NCI-H2171 (cell line): Measurements from ENCODE around the gene GCLC.
"Not testable (repeated sequence)": the region's sequence is repeated elsewhere in the genome, so short reads cannot be mapped to it uniquely, and the experiment has no call there.

Experiments used
- DNase-seq: peaks from one replicate; lab custom pipeline; 2025; lab: John Stamatoyannopoulos, UW

Gene GCLC

DNA sequence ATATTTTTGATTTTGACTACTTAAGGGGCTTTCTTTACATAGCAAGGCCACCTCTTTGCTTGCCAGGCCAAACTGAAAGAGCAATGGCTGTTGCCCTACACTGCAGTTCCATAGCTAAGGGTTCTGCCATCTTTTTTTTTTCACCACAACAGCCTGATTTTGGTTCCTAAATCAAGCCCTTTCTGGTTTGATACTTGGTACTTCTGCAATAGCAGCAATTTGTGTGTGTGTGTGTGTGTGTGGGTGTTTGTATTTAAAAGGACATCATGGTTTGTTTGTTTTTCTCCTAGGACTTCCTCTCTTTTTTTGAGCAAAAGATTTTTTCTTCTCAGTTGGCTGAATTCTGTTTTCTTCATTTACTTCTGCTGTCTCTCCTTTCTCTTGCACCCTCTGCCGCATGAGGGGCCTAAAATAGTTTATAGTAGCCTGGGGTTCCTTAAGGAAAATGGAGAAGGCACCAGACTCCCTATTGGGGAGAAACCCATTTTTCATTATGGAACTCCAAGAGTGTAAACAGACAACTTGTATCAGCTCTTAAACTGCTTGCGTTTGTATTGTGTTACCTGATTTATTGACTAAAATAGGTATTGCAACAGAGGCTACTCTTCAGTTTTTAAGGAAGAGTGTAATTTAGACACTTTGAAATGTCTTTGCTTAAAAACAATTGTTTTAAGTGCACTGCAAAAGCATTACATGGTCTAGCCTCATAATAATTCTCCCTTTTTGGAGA is 12.2 kb upstream of the GCLC start:
- DNase-seq: no peak

DNA sequence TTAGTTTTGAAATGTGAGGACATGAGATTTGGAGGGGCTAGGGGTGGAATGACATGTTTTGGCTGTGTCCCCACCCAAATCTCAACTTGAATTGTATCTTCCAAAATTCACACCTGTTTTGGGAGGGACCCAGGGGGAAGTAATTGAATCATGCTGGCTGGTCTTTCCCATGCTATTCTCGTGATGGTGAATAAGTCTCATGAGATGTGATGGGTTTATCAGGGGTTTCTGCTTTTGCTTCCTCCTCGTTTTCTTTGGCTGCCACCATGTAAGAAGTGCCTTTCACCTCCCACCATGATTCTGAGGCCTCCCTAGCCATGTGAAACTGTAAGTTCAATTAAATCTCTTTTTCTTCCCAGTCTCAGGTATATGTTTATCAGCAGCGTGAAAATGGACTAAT is 8.7 kb upstream of the GCLC start:
- DNase-seq: not testable (repeated sequence)

DNA sequence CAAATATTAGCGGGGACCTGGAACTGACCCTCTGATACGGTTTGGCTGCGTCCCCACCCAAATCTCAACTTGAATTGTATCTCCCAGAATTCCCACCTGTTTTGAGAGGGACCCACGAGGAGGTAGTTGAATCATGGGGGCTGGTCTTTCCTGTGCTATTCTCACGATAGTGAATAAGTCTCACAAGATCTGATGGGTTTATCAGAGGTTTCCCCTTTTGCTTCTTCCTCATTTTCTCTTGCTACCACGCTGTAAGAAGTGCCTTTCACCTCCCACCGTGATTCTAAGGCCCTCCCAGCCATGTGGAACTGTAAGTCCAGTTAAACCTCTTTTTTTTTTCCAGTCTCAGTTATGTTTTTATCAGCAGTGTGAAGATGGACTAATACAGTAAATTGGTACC is 6.8 kb upstream of the GCLC start:
- DNase-seq: not testable (repeated sequence)

DNA sequence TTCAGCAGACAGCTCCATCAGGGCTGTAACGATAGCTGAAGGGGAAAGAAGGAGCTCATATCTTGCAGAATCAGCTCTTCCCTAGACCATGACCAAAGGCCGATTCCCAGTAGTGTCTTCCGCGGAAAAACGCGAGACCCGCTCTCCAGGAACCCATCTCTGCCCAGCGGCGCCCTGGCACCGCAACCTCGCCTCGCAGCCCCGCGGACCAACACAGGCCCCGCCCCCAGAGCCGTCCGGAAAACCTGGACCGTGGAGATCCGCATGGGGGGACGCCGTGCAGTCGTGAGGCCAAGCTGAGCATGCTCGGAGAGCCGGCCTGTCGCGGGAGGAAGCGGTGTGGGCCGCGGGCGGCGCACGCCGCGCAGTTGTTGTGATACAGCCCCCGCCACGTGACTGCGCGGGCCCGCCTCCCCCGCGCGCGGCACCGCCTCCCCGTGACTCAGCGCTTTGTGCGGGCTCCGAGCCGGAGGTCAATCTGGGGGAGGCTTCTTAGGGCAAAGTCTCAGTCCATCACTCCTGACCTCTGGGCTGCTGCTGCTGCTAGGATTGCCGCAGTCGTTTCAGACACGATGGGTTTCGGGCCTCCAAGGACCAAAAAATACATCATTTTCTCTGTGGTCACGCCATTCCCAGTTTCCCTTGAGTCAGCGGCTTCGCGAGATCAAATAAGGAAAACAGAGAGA is 3.1 kb upstream of the GCLC start:
- DNase-seq: peak; percentile 91

DNA sequence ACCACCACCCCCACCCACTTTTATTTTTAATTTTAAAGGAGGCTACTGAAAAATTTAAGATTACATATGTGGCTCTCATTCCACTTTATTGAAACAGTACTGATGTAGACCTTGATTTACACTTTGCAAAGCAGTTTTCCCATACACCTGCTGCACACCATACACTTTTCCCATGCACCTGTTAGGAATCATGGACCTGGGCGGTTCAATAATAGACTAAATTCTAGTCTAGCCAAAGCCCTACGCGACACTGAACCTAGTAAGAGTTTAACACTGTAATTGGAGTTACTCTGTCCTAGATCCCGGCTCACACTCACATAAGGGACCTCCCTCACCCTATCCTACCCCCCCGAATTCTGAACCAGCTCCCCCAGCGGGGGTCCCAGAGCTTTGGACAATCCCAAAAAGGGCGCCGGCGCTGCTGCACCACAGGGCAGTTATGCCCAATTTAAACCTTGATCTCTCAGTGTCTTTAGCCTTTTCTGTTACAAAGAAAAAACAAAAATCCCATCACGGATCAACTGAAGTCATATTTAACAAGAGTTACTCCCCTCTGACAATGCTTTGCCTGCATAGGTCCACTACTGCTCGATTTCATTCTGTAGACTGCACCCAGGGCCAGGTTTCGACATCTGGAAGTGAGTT is 2.4 kb upstream of the GCLC start:
- no peak for DNase-seq

DNA sequence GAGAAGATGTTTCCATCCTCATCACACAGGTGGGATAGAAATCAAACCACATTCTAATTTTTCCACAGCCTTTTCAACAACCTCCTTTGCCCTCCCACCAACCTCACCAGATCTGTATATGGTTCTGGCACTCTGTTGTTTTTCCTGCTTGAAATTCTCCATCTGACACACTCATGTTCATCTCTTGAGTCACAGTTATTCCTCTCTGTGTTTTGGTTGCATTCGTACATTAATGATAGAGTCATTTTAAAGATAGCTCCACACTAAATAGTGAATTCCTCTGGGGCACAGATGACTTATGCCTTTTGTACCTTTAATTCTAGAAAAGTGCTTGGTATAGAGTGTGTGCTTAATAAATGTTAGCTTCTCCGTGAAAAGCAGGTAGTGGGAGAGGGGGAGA is 1.4 kb upstream of the GCLC start:
- no peak for DNase-seq

DNA sequence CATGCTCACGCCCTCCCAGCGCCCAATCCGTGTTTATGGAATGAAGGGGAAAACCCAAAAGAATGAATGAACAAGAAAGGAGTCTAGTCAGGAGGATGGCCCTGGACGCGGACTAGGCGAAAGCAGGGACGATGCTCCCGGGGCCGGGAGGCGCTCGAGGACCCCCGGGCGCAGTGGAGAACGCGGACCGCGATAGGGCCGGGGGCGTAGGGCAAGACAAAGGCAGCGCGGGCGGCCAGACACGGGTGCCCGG is 758 bp downstream of the GCLC start:
- DNase-seq: peak; percentile 14

DNA sequence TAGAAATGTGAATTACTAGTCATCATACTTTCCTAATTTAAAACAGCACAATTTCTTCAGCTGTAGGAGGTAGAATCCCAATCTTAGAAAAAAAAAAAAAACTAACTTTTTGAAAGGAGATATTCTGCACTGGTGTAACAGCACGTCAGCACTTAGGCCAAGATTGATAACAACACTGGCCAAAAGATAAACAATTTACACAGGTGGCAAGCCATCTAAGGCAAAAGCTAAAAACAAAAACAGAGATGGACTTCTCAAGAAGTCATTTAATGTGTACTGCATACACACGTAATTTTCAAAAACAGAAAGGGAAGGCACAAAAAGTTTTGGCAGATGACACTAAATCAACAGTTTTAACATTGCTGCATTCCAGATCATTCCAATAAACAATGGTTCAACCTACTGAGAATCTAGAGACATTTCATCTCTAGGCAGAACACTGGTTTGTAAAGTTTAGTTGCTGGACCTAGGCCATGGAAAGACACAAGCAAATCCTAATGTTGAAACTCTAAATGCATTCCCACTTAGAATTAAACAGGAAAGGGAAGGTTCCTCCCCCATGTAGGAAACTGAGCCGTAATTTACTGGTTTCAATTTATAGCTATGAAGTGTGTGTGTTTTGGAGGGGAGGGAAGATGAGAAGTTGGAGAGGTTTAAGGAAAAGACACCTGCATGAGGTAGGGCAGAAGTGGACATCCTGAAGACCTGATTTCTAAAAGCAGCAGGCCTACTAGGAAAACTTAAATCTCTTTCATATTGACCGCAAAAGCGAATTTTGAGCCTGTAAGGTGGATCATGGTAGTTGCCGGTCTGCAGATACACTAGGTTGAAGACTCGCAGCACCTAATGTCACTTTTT is 1.3 kb downstream of the GCLC start:
- DNase-seq: no peak

DNA sequence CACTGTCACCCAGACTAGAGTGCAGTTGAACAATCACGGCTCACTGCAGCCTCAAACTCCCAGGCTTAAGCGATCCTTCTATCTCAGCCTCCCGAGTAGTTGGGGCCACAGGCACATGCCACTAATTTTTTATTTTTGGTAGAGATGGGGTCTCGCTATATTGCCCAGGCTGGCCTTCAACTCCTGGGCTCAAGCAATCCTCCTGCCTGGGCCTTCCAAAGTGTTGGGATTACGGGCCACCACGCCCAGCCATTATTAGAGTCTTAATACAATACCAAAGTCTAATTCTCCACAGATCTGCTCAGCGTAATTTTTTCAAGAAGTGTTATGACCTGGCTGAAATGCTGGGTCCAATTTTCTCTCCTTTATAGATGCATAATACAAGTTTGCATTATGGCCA is 3.0 kb downstream of the GCLC start:
- no peak for DNase-seq

DNA sequence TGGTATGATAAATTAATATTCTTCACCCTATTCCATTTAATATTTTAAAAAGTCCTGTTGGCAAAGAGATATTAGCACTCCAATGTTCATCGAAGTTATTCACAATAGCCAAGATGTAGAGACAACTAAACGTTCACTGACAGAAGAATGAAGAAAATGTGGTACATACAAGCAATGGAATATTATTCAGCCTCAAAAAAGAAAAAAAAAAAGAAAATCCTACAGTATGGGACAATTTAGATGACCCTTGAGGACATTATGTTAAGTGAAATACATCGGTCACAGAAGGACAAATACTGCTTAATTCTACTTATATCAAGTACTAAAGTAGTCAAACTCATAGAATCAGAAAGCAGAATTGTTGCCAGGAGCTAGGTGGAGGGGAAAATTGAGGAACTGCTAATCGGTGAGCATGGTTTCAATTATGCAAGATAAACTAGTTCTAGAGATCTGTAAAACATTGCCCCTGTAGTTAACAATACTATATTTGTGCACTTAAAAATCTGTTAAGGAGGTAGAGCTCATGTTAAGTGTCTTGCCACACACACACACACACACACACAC is 4.7 kb downstream of the GCLC start:
- DNase-seq: no peak

DNA sequence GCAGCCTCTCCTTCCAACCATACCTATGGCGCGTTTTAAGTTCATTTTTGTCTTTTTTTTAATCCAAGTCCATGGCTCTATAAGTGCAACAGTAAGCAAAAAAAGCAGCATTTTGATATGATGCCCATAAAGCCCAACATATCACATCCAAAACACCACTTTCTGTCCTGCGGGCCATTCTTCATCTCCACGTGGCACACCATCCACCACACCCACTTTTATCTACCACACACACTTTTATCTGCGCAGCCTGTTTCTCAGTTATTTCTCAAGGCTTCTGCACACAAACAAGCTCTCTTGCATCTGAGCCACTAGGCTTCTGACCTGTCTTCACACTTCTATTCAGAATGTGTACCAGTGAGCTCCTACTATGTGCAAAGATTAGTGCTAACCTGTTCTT is 5.3 kb downstream of the GCLC start:
- no peak for DNase-seq

DNA sequence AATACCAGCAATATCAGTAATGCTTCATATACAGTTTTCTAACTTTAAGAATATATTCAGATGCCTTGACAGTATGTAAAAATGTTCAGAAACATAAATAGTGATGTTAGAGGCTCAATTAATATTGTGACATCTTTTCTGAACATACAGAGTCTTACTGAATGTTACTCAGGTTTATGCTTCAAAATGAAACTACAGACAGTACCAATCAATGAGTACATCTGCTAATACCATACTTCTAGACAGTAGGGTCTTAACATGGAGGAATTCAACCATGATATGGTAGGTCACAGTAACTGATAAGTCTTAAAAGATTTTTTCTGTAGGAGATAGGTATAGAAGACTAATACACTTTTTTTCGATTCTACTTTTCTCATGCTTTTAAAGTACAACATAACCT is 8.3 kb downstream of the GCLC start:
- no peak for DNase-seq

DNA sequence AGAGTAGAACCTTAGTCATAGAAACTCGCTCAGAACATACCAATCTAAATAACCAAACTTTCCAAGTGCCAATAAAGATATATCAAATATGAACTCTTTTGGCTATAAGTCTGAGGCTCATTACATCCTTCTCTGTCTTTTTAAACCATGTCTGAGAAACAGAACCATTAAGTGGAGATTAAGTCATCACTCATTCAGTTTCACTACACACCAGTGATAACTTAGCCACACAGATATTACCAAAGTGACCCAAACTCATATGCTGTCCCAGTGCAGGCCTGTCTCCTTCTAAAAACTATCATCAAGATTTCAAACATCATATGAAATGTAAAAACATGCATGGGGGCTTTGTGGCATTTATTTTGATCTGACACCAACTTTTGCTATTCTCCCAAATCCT is 12.0 kb downstream of the GCLC start:
- DNase-seq: no peak

DNA sequence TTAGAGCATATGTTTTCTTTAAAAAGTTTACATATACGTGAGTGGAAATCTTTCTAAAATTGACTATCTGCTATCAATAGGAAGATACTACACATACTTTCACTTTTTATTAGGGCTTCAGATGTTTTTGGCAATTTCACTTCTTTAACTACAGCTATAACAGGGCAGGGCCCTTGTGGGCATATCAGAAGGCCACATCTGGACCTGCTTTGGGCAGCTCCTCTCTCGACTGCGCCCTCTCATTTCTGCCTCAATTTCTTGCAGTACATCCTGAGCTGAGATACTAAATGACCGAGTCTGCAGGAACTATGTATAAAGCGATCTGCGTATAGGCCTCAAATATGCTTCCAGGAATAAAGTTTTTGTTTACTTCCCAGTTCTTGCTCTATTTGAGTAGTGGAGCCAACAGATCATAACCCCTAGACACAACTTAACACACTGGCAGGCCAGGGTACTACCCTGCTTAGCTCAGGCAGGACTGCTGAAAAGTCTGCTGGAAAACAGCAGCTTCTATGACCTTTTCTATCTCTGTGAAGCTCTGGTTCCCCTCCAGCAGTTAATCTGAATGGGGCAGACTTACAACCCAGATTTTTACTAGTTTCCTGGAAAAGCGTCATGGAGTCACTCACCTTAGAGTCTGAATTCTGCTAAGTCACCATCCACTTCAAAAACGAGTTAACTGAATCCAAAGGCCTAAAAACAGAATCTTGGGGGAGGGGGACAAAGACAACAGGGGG is 12.7 kb downstream of the GCLC start:
- no peak for DNase-seq

DNA sequence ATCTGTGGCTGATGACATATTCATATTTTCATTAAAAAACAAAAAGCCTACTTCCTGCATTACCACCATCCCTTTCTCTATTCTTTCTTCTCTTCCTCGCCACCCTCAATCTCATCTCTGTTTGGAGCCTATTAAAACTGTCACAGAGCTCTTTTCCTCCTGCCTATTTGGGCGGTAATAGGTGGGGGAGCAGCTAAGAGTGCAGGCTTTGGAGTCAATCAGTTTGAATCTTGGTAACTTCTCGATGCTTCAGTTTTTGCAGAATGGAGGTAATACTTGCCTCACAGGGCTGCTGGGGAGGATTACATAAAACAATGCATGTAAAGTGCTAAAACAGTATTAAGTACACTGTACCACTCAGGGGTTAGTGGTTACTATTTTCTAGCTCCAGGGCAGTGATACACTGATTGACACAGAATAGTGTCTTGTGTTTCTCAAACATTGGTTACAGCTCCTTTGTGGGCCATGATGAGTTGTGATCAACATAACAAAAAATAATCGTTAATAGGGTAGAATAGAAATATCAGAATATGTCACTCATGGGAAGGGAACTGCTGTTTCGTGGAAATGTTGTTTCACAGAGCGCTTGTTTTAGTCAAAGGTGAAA is 14.0 kb downstream of the GCLC start:
- no peak for DNase-seq

DNA sequence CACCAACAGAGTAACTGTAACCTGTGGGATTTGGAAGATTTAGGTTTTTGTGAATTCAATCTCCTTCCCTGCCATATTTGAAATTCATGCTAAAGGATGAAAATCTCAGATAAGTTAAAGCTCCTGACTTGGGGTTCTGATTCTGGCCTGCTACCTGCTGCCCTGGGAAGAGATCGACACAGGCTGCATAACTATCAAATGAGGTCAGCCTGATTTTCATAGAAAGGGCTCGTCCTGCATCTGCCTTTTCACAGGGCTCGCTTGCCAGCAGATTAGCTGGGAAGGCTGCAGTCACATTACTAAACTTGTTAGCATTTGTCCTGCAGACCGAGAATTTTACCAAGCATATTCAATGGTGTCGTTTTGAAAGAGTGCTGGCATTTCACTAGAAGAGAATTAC is 14.6 kb downstream of the GCLC start:
- no peak for DNase-seq

DNA sequence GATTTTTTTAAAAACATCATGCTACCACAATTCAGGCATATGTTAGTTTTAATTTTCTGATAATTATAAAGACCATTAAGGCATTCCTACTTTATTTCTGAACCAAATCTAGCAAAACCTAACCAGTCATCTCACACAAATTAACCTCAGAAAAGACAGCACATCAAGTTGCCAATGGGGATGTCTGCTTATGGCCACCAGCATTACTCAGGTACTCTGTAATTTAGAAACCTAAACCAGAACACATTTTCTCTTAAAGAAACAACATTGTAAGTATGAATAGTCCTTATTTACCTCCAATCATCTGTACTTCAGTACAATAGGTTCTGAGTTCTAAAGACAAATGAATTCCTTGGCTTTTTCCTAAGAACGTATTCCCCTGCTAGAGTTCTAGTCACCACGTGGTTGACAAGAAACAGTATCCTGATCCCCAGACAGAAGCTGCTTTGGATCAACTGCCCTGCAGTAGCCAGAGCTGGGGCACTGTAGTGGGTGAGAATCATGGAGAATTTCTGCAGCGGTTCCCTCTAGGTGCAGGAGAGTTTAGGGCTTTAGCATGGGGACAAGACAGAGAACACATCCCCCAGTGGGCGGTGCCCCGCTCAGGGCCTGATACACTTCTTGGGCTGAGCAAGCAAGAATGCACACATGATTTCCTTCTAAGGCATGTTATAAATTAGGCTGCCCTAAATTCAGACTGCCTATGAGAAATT is 15.4 kb downstream of the GCLC start:
- DNase-seq: no peak

DNA sequence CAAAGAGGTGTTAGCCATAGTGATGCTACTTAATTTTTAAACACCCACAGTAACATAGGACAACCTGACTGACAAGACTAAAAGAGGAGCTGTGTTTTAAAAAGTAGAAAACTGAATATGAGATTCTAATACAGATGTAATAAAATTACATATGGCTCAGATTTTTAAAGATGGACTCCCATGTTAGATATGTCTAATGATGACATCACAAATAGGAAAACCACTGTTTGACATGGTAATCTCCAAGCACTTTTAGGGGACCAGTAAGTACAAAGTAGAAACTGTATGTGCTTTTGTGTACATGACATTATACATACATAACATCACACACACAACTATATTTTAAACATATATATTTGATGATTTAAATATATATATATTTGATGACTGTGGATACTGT is 16.8 kb downstream of the GCLC start:
- DNase-seq: no peak

DNA sequence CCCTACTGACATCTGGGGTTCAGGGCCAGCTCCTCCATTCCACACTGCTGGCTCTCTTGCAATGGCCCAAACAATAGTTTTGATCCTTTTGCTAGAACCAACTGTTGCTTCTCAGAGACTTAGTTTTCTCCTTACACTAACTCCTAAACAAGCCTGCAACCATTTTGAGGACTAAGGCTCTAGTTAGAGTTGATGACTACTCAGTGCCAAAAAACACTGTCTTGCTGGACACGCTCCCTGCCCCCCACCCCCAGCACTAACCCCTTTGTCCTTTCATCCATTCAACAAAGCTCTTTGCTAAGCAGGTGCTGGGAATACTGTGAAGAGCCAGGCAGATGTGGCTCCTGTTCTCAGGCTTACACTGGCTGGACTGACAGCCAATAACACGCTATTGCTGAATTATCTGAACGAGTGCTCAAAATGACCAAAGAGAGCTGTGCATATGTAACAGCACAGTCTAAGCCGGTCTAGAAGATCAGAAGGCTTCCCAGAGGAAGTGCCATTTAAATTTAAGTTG is 17.6 kb downstream of the GCLC start:
- no peak for DNase-seq

DNA sequence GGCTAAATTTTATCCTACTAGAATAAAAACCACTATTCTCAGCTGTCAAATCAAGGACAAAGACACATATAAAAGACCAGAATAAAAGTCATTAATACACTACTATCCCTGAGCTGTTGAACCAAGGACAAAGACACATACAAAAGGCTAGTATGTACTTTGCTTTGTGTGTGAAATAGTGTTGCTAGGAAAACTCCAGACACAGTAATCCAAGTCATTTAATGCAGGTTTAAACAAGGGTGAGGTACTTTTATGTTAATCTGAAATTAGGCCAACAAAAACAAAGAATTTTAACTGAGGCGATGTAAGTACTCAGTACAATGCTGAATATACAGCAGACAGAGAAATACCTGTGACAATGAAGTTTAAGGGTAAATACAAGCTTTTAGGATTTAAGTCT is 18.9 kb downstream of the GCLC start:
- no peak for DNase-seq

DNA sequence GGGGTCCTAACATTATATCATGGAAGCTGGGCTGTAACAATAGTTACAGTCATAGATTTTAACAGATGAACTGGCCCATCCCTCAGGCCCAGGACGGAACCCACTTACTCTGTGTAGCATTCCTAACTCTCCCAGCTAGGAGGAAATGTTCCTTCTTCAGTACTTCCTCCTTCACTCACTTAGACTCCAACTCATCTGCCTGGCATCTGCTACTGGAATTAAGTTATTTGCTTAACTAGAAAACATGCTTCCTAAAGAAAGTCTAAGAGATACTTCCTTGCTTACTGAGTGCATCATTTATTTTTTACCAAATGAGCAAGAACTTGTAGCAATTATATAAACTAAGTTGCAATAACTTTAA is 20.5 kb downstream of the GCLC start:
- no peak for DNase-seq
